Liver (tissue), 9 donors: Measurements from ENCODE around the gene KMT2B. TPM values are rescaled to one million over a fixed set of nuclear protein-coding genes. Genes with fewer than 3 reads are reported as not detected.

ENCODE experiments used
- DNase-seq: peaks from one replicate; pipeline ENCODE4 v3.0.0-alpha.2; 2017; ENCODE audit warnings: low spot score
- H3K27ac ChIP-seq, 2 donors: one replicate each; pipeline ENCODE4 v1.7.0; 2013; ENCODE audit warnings: inconsistent platforms in 2 of 2, low read length in 2 of 2, control low read depth in 1 of 2, low read depth in 1 of 2, mild to moderate bottlenecking in 1 of 2
- H3K27me3 ChIP-seq, 4 donors: one replicate each; pipeline versions ENCODE4 v1.6.1 to v1.7.0; 2013; ENCODE audit warnings: low read length in 3 of 4, inconsistent platforms in 1 of 4, mild to moderate bottlenecking in 1 of 4, moderate library complexity in 1 of 4; ENCODE audit not compliant: control insufficient read depth in 4 of 4, insufficient read depth in 4 of 4
- H3K36me3 ChIP-seq, 4 donors: one replicate each; pipeline versions ENCODE4 v1.6.1 to v1.7.0; 2013; ENCODE audit warnings: low read length in 3 of 4, mild to moderate bottlenecking in 3 of 4, low read depth in 1 of 4, moderate library complexity in 1 of 4; ENCODE audit not compliant: control insufficient read depth in 4 of 4, insufficient read depth in 3 of 4
- H3K4me1 ChIP-seq, 4 donors: one replicate each; pipeline versions ENCODE4 v1.6.1 to v1.7.0; 2013; ENCODE audit warnings: low read length in 3 of 4, mild to moderate bottlenecking in 3 of 4, moderate library complexity in 1 of 4; ENCODE audit not compliant: control insufficient read depth in 4 of 4, insufficient read depth in 4 of 4
- H3K4me3 ChIP-seq, 3 donors: one replicate each; pipeline versions ENCODE4 v1.6.1 to v1.7.0; 2013; ENCODE audit warnings: low read length in 3 of 3, control low read depth in 1 of 3, low read depth in 1 of 3, mild to moderate bottlenecking in 1 of 3
- H3K9ac ChIP-seq, 2 donors: one replicate each; pipeline ENCODE4 v1.7.0; 2013; ENCODE audit warnings: low read length in 2 of 2, mild to moderate bottlenecking in 2 of 2, moderate library complexity in 2 of 2, control low read depth in 1 of 2, low read depth in 1 of 2
- H3K9me3 ChIP-seq, 4 donors: one replicate each; pipeline versions ENCODE4 v1.6.1 to v1.7.0; 2013; ENCODE audit warnings: low read length in 3 of 4; ENCODE audit not compliant: control insufficient read depth in 4 of 4
- ATF3 ChIP-seq: IDR thresholded peaks from 2 replicates; pipeline ENCODE4 v1.6.1; 2016; ENCODE audit warnings: antibody characterized with exemption
- CTCF ChIP-seq: fragments of 150-350 bp; IDR thresholded peaks from 2 replicates; pipeline ENCODE4 v1.5.1; 2017; ENCODE audit warnings: improper control_type of control experiment, low read depth, low read length; ENCODE audit not compliant: missing input control
- EGR1 ChIP-seq, 2 donors: IDR thresholded peaks; 2 replicates each; pipeline ENCODE4 v1.6.1; 2016 to 2018; ENCODE audit warnings: antibody characterized with exemption in 2 of 2, low read depth in 2 of 2
- FOXA1 ChIP-seq: IDR thresholded peaks from 2 replicates; pipeline ENCODE4 v1.6.1; 2016; ENCODE audit warnings: antibody characterized with exemption
- FOXA2 ChIP-seq: IDR thresholded peaks from 2 replicates; pipeline ENCODE4 v1.6.1; 2016; ENCODE audit warnings: antibody characterized with exemption
- GABPA ChIP-seq, 2 donors: IDR thresholded peaks in 1 of 2; conservative IDR thresholded peaks in 1 of 2; 2 replicates each; pipeline ENCODE4 v1.6.1; 2016; ENCODE audit warnings: antibody characterized with exemption in 2 of 2, mild to moderate bottlenecking in 1 of 2, moderate library complexity in 1 of 2
- HNF4A ChIP-seq, 2 donors: conservative IDR thresholded peaks; 2 replicates each; pipeline ENCODE4 v1.6.1; 2016; ENCODE audit warnings: antibody characterized with exemption in 2 of 2, mild to moderate bottlenecking in 2 of 2
- HNF4G ChIP-seq: IDR thresholded peaks from 2 replicates; pipeline ENCODE4 v1.6.1; 2016; ENCODE audit warnings: antibody characterized with exemption
- JUND ChIP-seq, 2 donors: IDR thresholded peaks; 2 replicates each; pipeline ENCODE4 v1.6.1; 2016; ENCODE audit warnings: antibody characterized with exemption in 2 of 2
- MAX ChIP-seq: IDR thresholded peaks from 2 replicates; pipeline ENCODE4 v1.6.1; 2016; ENCODE audit warnings: antibody characterized with exemption
- NR2F2 ChIP-seq: IDR thresholded peaks from 2 replicates; pipeline ENCODE4 v1.6.1; 2016; ENCODE audit warnings: antibody characterized with exemption
- RAD21 ChIP-seq, 2 donors: IDR thresholded peaks; 2 replicates each; pipeline ENCODE4 v1.6.1; 2016; ENCODE audit warnings: antibody characterized with exemption in 2 of 2, mild to moderate bottlenecking in 2 of 2
- REST ChIP-seq: IDR thresholded peaks from 2 replicates; pipeline ENCODE4 v1.6.1; 2016; ENCODE audit warnings: antibody characterized with exemption, mild to moderate bottlenecking
- RXRA ChIP-seq, 2 donors: IDR thresholded peaks; 2 replicates each; pipeline ENCODE4 v1.6.1; 2017 to 2018; ENCODE audit warnings: antibody characterized with exemption in 2 of 2, mild to moderate bottlenecking in 1 of 2
- SP1 ChIP-seq: IDR thresholded peaks from 2 replicates; pipeline ENCODE4 v1.6.1; 2018; ENCODE audit warnings: antibody characterized with exemption, mild to moderate bottlenecking
- TAF1 ChIP-seq: conservative IDR thresholded peaks from 2 replicates; pipeline ENCODE4 v1.6.1; 2016; ENCODE audit warnings: antibody characterized with exemption, mild to moderate bottlenecking
- YY1 ChIP-seq: IDR thresholded peaks from 2 replicates; pipeline ENCODE4 v1.6.1; 2016; ENCODE audit warnings: antibody characterized with exemption, mild to moderate bottlenecking
- ZBTB33 ChIP-seq: IDR thresholded peaks from 2 replicates; pipeline ENCODE4 v1.6.1; 2016; ENCODE audit warnings: antibody characterized with exemption
- WGBS: extraction: QIAGEN DNeasy Blood & Tissue Kit; methylation state at CpG from one replicate; pipeline ENCODE4 v1.1.7; 2013; 5-methylcytosine and 5-hydroxymethylcytosine counted together
- polyA plus RNA-seq, 2 donors: library from polyadenylated mRNA; stranded (reverse) in 1 of 2; unstranded in 1 of 2; fragments of 200-250 nt in 1 of 2; fragments of >200 nt in 1 of 2; fragmentation: Nextera tagmentation in 1 of 2; extraction: Ambion mirVana in 1 of 2; gene quantifications; one replicate each; pipeline versions ENCODE4 v1.2.1 to v1.2.3, GENCODE V29; 2013 to 2015
- total RNA-seq, 2 donors: library from RNA; depleted of rRNA; stranded (reverse); fragments of >200 nt; gene quantifications; one replicate each; pipeline ENCODE4 v1.2.3, GENCODE V29; 2014
- donor health status: healthy.
- donor health status: healthy.
- donor health status: healthy.
- donor health status: healthy.
- donor health status: healthy.

The KMT2B gene
- 10 to 100 TPM in 1 of 2 donors, 1 to 10 TPM in 1; 6.3 to 12.1 TPM for total RNA-seq
- 10 to 100 TPM in 1 of 2 donors, 1 to 10 TPM in 1; 3.7 to 10.3 TPM for polyA plus RNA-seq

- WGBS = 1% methylated on average over 109 of the region's 109 CpGs
- TF ChIP-seq REST (no peak), GABPA (IDR thresholded peaks at IDR 0.05 in 1 of 2, conservative IDR thresholded peaks at IDR 0.05 in 1 of 2) (peak in 1 of 2 donors; percentile 81), RXRA (IDR thresholded peaks at IDR 0.05) (no peak)
- peak; percentile 90 for DNase-seq
Observed at GRCh38 chr19:35717665-35718344, at the start of gene KMT2B. Gene KMT2B, plus strand, starts transcription at chr19:35718003. Its CDS starts 16 bp downstream, at chr19:35718019.

GRCh38 chr19:35669566-35669965 is 48.2 kb upstream of the KMT2B start:
- H3K9ac ChIP-seq = no peak overlapping the region
- H3K36me3 ChIP-seq = no peaks in the 10 kb centered on the region
- no peak for DNase-seq
- H3K27me3 ChIP-seq = no peaks in the 10 kb centered on the region
- 82% methylated on average over 6 of the region's 6 CpGs for WGBS
- no peaks in the 10 kb centered on the region for H3K9me3 ChIP-seq
- TF ChIP-seq MAX (no peak), YY1 (no peak), RXRA (IDR thresholded peaks at IDR 0.05) (no peak), JUND (IDR thresholded peaks at IDR 0.05) (no peak), HNF4A (conservative IDR thresholded peaks at IDR 0.05) (no peak), FOXA2 (no peak), RAD21 (IDR thresholded peaks at IDR 0.05) (no peak), REST (no peak), GABPA (IDR thresholded peaks at IDR 0.05 in 1 of 2, conservative IDR thresholded peaks at IDR 0.05 in 1 of 2) (no peak), CTCF (no peak), NR2F2 (no peak), ATF3 (no peak), HNF4G (no peak), SP1 (no peak), FOXA1 (no peak), TAF1 (no peak), ZBTB33 (no peak), EGR1 (IDR thresholded peaks at IDR 0.05; ENCODE audit: low read depth in 2 of 2) (no peak)
- H3K4me1 ChIP-seq = peaks cover 0 to 6% (median 2%) of the 10 kb centered on the region in 4 donors
- H3K27ac ChIP-seq = no peak overlapping the region
- H3K4me3 ChIP-seq = no peak overlapping the region

More at GRCh38 chr19:35717665-35718344, at the start of gene KMT2B:
- Histone ChIP-seq H3K27me3 (no peaks in the 10 kb centered on the region), H3K27ac (peak within 1 kb of the TSS; percentile 75 to 86), H3K36me3 (peaks cover 11 to 19% (median 14%) of the 10 kb centered on the region in 4 donors), H3K9ac (peak within 1 kb of the TSS; percentile 32 to 80), H3K9me3 (no peaks in the 10 kb centered on the region), H3K4me1 (peaks cover 12 to 34% (median 25%) of the 10 kb centered on the region in 4 donors), H3K4me3 (peak within 1 kb of the TSS; percentile 90 to 98 (median 91))
